Thymus (tissue), 11 donors: Measurements from ENCODE around the gene ALLC. TPM values are rescaled to one million over a fixed set of nuclear protein-coding genes. Genes with fewer than 3 reads are reported as not detected.
A peak's percentile ranks its signal among the peaks of the same experiment; 100 is the strongest.
"Not testable (repeated sequence)": the region's sequence is repeated elsewhere in the genome, so short reads cannot be mapped to it uniquely, and the experiment has no call there.

Source experiments
- DNase-seq, 9 donors: peaks; one replicate each; pipeline ENCODE4 v3.0.0-alpha.2; 2013; ENCODE audit warnings: low spot score in 9 of 9, low read depth in 6 of 9, missing footprints in 1 of 9
- H3K27ac ChIP-seq, 2 donors: one replicate each; pipeline ENCODE4 v1.5.1; 2013; ENCODE audit warnings: control low read depth in 1 of 2, low read depth in 1 of 2, low read length in 1 of 2, mild to moderate bottlenecking in 1 of 2, moderate library complexity in 1 of 2
- H3K27me3 ChIP-seq, 2 donors: one replicate each; pipeline ENCODE4 v1.5.1; 2013; ENCODE audit warnings: low read length in 1 of 2; ENCODE audit not compliant: control insufficient read depth in 2 of 2, insufficient read depth in 1 of 2
- H3K36me3 ChIP-seq, 2 donors: one replicate each; pipeline ENCODE4 v1.5.1; 2013; ENCODE audit warnings: low read length in 1 of 2, mild to moderate bottlenecking in 1 of 2, moderate library complexity in 1 of 2; ENCODE audit not compliant: control insufficient read depth in 2 of 2, insufficient read depth in 2 of 2
- H3K4me1 ChIP-seq, 2 donors: one replicate each; pipeline ENCODE4 v1.5.1; 2013; ENCODE audit warnings: low read length in 2 of 2; ENCODE audit not compliant: control insufficient read depth in 2 of 2, insufficient read depth in 2 of 2
- H3K4me3 ChIP-seq, 2 donors: one replicate each; pipeline ENCODE4 v1.5.1; 2013; ENCODE audit warnings: low read length in 2 of 2, control low read depth in 1 of 2, mild to moderate bottlenecking in 1 of 2
- H3K9me3 ChIP-seq, 2 donors: one replicate each; pipeline ENCODE4 v1.5.1; 2013; ENCODE audit warnings: low read length in 1 of 2, mild to moderate bottlenecking in 1 of 2; ENCODE audit not compliant: control insufficient read depth in 2 of 2, insufficient read depth in 1 of 2
- WGBS: extraction: QIAGEN DNeasy Blood & Tissue Kit; methylation state at CpG from one replicate; pipeline ENCODE4 v1.1.7; 2013; 5-methylcytosine and 5-hydroxymethylcytosine counted together
- polyA plus RNA-seq: library from polyadenylated mRNA; stranded (reverse); fragments of 200-250 nt; gene quantifications from one replicate; pipeline ENCODE4 v1.2.3, GENCODE V29; 2013
- total RNA-seq: library from RNA; stranded (reverse); fragments of 120-200 nt; gene quantifications from one replicate; pipeline ENCODE4 v1.2.4, GENCODE V29; 2013
- donor health status: healthy.

Gene ALLC
- total and polyA plus RNA-seq, 2 donors = 0.05 to 0.87 TPM

- DNase-seq = no peak
- peaks cover 0 to 3% of the 10 kb centered on the region in 2 donors for H3K4me1 ChIP-seq
- WGBS = 88% methylated on average over 15 of the region's 15 CpGs
- no peaks in the 10 kb centered on the region for H3K36me3 ChIP-seq
- H3K27ac ChIP-seq = no peak overlapping the region
- H3K4me3 ChIP-seq = no peak overlapping the region
- no peaks in the 10 kb centered on the region for H3K9me3 ChIP-seq
- H3K27me3 ChIP-seq = no peaks in the 10 kb centered on the region
Measured at GRCh38 chr2:3631161-3631850, 26.7 kb upstream of the ALLC start.

GRCh38 chr2:3631851-3632659 lies 25.9 kb upstream of the ALLC start:
- no peaks in the 10 kb centered on the region for H3K27me3 ChIP-seq
- WGBS = 96% methylated on average over 26 of the region's 26 CpGs
- no peaks in the 10 kb centered on the region for H3K9me3 ChIP-seq
- no peak for DNase-seq
- no peaks in the 10 kb centered on the region for H3K36me3 ChIP-seq
- no peak overlapping the region for H3K27ac ChIP-seq
- peaks cover 0 to 3% of the 10 kb centered on the region in 2 donors for H3K4me1 ChIP-seq
- no peak overlapping the region for H3K4me3 ChIP-seq

- DNase-seq = peak in 1 of 9 donors; percentile 27
- no peak overlapping the region for H3K27ac ChIP-seq
- 92% methylated on average over 33 of the region's 33 CpGs for WGBS
- H3K9me3 ChIP-seq = no peaks in the 10 kb centered on the region
- peaks cover 0 to 3% of the 10 kb centered on the region in 2 donors for H3K4me1 ChIP-seq
- H3K36me3 ChIP-seq = no peaks in the 10 kb centered on the region
- no peaks in the 10 kb centered on the region for H3K27me3 ChIP-seq
- H3K4me3 ChIP-seq = no peak overlapping the region
Measured at GRCh38 chr2:3633089-3633981, 24.7 kb upstream of the ALLC start.

DNA sequence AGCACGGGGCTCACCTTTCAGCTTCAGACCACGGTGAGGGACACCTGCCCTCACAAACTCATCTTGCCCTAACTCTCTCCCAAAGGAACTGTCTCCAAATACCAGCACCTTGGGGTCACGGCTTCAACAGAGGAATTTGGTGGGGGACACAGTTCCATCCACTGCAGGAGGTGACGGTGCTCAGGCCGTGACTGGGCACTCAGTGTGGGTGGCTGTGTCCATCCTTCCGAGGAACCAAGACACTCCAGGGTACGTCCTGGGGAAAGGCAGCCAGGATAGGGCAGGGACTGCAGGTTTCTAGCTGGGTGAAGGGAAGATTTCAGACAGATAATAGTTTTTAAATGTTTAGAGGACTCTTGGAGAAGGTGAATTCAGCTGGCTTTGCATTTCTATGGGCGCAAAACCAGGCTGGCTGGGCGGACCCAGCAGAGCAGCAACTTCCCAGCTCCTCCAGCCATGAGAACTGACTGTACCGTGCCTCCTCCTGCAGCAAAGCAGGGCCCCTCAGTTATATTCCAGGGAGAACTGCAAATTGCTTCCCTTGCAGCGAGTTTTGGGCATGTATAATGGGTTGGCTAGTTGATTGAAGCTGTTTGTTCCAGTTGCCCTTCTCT lies 23.9 kb upstream of the ALLC start:
- Histone ChIP-seq H3K9me3 (no peaks in the 10 kb centered on the region), H3K27ac (no peak overlapping the region), H3K4me3 (no peak overlapping the region), H3K27me3 (no peaks in the 10 kb centered on the region), H3K4me1 (peaks cover 0 to 3% of the 10 kb centered on the region in 2 donors), H3K36me3 (no peaks in the 10 kb centered on the region)
- WGBS = 90% methylated on average over 11 of the region's 11 CpGs
- no peak for DNase-seq

DNA sequence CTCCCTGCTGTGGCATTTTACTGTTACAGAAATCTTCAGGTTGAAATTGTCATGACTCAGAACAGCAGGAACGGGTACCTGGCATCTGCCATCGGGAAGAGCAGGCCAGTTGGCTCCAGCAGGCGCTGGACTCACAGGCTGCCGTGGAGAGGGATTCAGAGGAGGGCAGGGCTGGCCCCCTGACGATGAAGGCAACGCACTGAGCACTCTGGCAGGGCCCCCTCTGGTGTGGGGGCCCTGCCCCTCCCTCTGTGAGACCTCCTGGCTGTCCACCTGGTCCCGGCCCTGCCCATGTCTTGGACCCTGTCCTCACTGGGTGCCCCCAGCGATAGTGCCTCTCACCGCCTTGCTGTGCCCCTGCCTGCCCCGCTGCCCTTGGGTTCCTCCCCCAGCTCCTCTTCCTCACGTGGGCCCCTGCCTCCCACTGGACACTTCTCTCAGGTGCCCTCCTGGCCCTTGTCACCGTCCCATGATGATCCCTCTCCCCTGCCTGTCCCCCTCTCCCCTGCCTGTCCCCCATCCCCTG lies 23.3 kb upstream of the ALLC start:
- Histone ChIP-seq H3K4me1 (peaks cover 0 to 3% of the 10 kb centered on the region in 2 donors), H3K27ac (no peak overlapping the region), H3K36me3 (no peaks in the 10 kb centered on the region), H3K9me3 (no peaks in the 10 kb centered on the region), H3K4me3 (no peak overlapping the region), H3K27me3 (no peaks in the 10 kb centered on the region)
- DNase-seq = no peak
- WGBS = 93% methylated on average over 12 of the region's 12 CpGs

- no peak overlapping the region for H3K27ac ChIP-seq
- peaks cover 0 to 3% of the 10 kb centered on the region in 2 donors for H3K4me1 ChIP-seq
- no peak overlapping the region for H3K4me3 ChIP-seq
- no peaks in the 10 kb centered on the region for H3K9me3 ChIP-seq
- WGBS = 86% methylated on average over 29 of the region's 29 CpGs
- no peak for DNase-seq
- no peaks in the 10 kb centered on the region for H3K36me3 ChIP-seq
- no peaks in the 10 kb centered on the region for H3K27me3 ChIP-seq
Measured at GRCh38 chr2:3635171-3635974, 22.6 kb upstream of the ALLC start.

DNA sequence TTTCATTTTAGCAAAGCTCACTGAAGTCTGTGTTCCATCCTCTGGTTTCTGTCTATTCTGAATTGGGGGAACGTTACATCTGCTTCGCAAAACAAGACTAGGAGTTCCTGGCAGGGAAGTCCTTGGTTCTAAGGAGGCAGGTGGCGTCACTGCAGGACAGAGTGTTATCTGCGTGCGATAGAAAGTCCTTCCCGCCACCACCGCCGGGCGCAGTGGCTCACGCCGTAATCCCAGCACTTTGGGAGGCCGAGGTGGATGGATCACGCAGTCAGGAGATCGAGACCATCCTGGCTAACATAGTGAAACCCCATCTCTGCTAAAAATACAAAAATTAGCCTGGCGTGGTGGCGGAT lies 22.0 kb upstream of the ALLC start:
- not testable (repeated sequence) for H3K27me3 ChIP-seq, H3K9me3 ChIP-seq, H3K4me1 ChIP-seq, H3K27ac ChIP-seq, H3K4me3 ChIP-seq, H3K36me3 ChIP-seq, DNase-seq
- WGBS = 96% methylated on average over 16 of the region's 16 CpGs
